Loucy (cell line): Measurements from ENCODE around the gene PLCZ1.

Source experiments
- EZH2phosphoT487 ChIP-seq: fragments of 200-600 bp; IDR thresholded peaks from 2 replicates; pipeline ENCODE4 v1.6.1; 2018; ENCODE audit warnings: antibody characterized with exemption, mild to moderate bottlenecking, moderate library complexity, borderline replicate concordance
- TF ChIP-seq, protein P1 (sequence below): fragments of 200-600 bp; sonication (generic); conservative IDR thresholded peaks from 2 replicates; pipeline ENCODE4 v1.5.1; 2014; ENCODE audit warnings: mild to moderate bottlenecking, antibody characterized with exemption, low read length

DNA sequence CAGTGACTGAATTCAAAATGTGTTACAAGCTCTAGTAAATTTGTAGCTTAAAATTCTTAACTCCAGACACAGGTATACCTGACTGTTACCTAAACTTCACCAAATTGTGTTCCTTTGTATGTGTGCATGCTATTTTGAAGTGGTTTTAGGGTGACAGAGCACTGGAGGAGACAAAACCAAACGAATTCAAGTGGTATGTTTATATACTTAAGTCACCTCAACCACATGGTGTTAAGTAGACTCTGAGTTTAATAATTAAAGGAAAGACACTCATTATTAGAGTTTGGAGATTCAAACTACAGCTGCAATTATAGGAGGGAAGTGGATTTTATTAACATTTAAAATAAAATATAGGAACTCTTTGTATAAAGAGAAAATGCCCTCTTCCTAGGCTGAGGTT is 84.3 kb downstream of the PLCZ1 start:
- TF ChIP-seq, protein P1, sequence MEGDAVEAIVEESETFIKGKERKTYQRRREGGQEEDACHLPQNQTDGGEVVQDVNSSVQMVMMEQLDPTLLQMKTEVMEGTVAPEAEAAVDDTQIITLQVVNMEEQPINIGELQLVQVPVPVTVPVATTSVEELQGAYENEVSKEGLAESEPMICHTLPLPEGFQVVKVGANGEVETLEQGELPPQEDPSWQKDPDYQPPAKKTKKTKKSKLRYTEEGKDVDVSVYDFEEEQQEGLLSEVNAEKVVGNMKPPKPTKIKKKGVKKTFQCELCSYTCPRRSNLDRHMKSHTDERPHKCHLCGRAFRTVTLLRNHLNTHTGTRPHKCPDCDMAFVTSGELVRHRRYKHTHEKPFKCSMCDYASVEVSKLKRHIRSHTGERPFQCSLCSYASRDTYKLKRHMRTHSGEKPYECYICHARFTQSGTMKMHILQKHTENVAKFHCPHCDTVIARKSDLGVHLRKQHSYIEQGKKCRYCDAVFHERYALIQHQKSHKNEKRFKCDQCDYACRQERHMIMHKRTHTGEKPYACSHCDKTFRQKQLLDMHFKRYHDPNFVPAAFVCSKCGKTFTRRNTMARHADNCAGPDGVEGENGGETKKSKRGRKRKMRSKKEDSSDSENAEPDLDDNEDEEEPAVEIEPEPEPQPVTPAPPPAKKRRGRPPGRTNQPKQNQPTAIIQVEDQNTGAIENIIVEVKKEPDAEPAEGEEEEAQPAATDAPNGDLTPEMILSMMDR, result no peak
- TF ChIP-seq EZH2phosphoT487, result no peak
